OCI-LY7 (cell line): ENCODE data around the gene SAMD10. TPM values are rescaled to one million over a fixed set of nuclear protein-coding genes. Genes with fewer than 3 reads are reported as not detected.

Experiments used
- BruUV-seq: library from RNA; stranded (reverse); fragments of 400-500 nt; replicated peaks from 2 replicates; lab custom pipeline; 2021; lab: Mats Ljungman, UMichigan
- CTCF ChIA-PET: fragments of 300-600 bp; sonication (Branson Sonifier 250); formaldehyde crosslinking; loops from one replicate; lab custom pipeline; 2022; ENCODE audit warnings: antibody characterized with exemption; ENCODE audit not compliant: unreplicated experiment; lab: Charles Lee
- POLR2A ChIA-PET: fragments of 300-600 bp; sonication (Branson Sonifier 250); formaldehyde crosslinking; loops from one replicate; lab custom pipeline; 2022; ENCODE audit warnings: antibody characterized with exemption; lab: Charles Lee
- DNase-seq: peaks from one replicate; pipeline ENCODE4 v3.0.0-alpha.2; 2015; ENCODE audit warnings: low spot score
- H2AFZ ChIP-seq: fragments of 200-600 bp; sonication (generic), shearing (Covaris generic); 2 replicates; pipeline ENCODE4 v1.6.1; 2014; ENCODE audit warnings: mild to moderate bottlenecking, antibody characterized with exemption, low read length, moderate library complexity
- H3K27ac ChIP-seq: fragments of 200-600 bp; sonication (generic); 2 replicates; pipeline ENCODE4 v1.5.1; 2014; ENCODE audit warnings: mixed run types, low read depth, mild to moderate bottlenecking, moderate library complexity, low read length, inconsistent platforms; ENCODE audit not compliant: poor library complexity, severe bottlenecking
- H3K36me3 ChIP-seq: fragments of 200-600 bp; sonication (generic); 2 replicates; pipeline ENCODE4 v1.6.1; 2014; ENCODE audit warnings: mild to moderate bottlenecking, antibody characterized with exemption, low read length, moderate library complexity, mixed read lengths; ENCODE audit not compliant: insufficient read depth
- H3K4me1 ChIP-seq: fragments of 200-600 bp; sonication (generic); 2 replicates; pipeline ENCODE4 v1.5.1; 2014; ENCODE audit warnings: mild to moderate bottlenecking, low read length; ENCODE audit not compliant: insufficient read depth, poor library complexity, severe bottlenecking
- H3K4me2 ChIP-seq: fragments of 200-600 bp; sonication (generic); 2 replicates; pipeline ENCODE4 v1.6.1; 2014; ENCODE audit warnings: mild to moderate bottlenecking, low read length
- H3K4me3 ChIP-seq: fragments of 200-600 bp; sonication (generic); 2 replicates; pipeline ENCODE4 v1.5.1; 2014; ENCODE audit warnings: mild to moderate bottlenecking, low read depth, low read length; ENCODE audit not compliant: poor library complexity, severe bottlenecking
- H3K79me2 ChIP-seq: fragments of 200-600 bp; sonication (generic); 2 replicates; pipeline ENCODE4 v1.6.1; 2016; ENCODE audit warnings: low read depth, mild to moderate bottlenecking, low read length, moderate library complexity, mixed read lengths; ENCODE audit not compliant: insufficient read depth
- H3K9me2 ChIP-seq: fragments of 200-600 bp; sonication (generic); 2 replicates; pipeline ENCODE4 v1.6.1; 2016; ENCODE audit warnings: mild to moderate bottlenecking, low read length, mixed read lengths; ENCODE audit not compliant: insufficient read depth
- H3K9me3 ChIP-seq: fragments of 200-600 bp; sonication (generic); 2 replicates; pipeline ENCODE4 v1.6.1; 2014; ENCODE audit warnings: mild to moderate bottlenecking, mixed run types, low read length, mixed read lengths
- H4K20me1 ChIP-seq: fragments of 200-600 bp; sonication (generic); 2 replicates; pipeline ENCODE4 v1.6.1; 2014; ENCODE audit warnings: mild to moderate bottlenecking, antibody characterized with exemption, low read length, moderate library complexity, mixed read lengths; ENCODE audit not compliant: insufficient read depth
- CTCF ChIP-seq: fragments of 200-600 bp; sonication (generic); conservative IDR thresholded peaks from 2 replicates; pipeline ENCODE4 v1.5.1; 2014; ENCODE audit warnings: mild to moderate bottlenecking, antibody characterized with exemption, low read length, moderate library complexity, mixed read lengths
- EZH2phosphoT487 ChIP-seq: fragments of 200-600 bp; sonication (generic); IDR thresholded peaks from 2 replicates; pipeline ENCODE4 v1.6.1; 2018; ENCODE audit warnings: low read depth, borderline replicate concordance, mild to moderate bottlenecking, mixed run types, antibody characterized with exemption, low read length, moderate library complexity, mixed read lengths
- intact Hi-C: fragments of 100-400 bp; cut with micrococcal nuclease; formaldehyde crosslinking; loops from one replicate; pipeline ENCODE4 v1.10.0; 2022; ENCODE audit not compliant: unreplicated experiment
- total RNA-seq, 2 experiments: library from RNA; depleted of rRNA in 1 of 2; stranded (reverse); fragments of >200 nt in 1 of 2; shearing (Covaris generic) in 1 of 2; gene quantifications; 2 replicates each; pipeline ENCODE4 v1.2.3, GENCODE V29; 2014 to 2022

SAMD10 gene
- total RNA-seq, 2 experiments from 2014 or later: 11.9 to 12.0 TPM

GRCh38 chr20:63969838-63970713 lies 9.4 kb downstream of the SAMD10 start, which contains the start of gene ZNF512B:
ZNF512B (minus strand) TSS chr20:63969930; CDS start chr20:63967950, 1,980 bp downstream.
- BruUV-seq: no TSS peak
- Histone ChIP-seq H3K4me2 (peak within 1 kb of the TSS; percentile 79), H3K9me2 (no peaks in the 10 kb centered on the region), H4K20me1 (no peaks in the 10 kb centered on the region), H3K36me3 (0 out of 2 replicates have a peak, but pooled peaks cover under 1% of the 10 kb centered on the region), H3K79me2 (no peaks in the 10 kb centered on the region), H2AFZ (peak within 1 kb of the TSS; percentile 58; the same call in 1 of the 2 replicates), H3K27ac (peak within 1 kb of the TSS; percentile 1), H3K4me3 (peak within 1 kb of the TSS; percentile 72), H3K4me1 (peaks cover 22% of the 10 kb centered on the region), H3K9me3 (no peaks in the 10 kb centered on the region)
- DNase-seq: peak; percentile 64
- intact Hi-C loops: loop anchor here (5.0 to 10.0 kb wide), 2 partner anchors 103 to 345 kb away; partner anchors contain the start of genes GMEB2 and TPD52L2
- POLR2A ChIA-PET: no interaction called here
- CTCF ChIA-PET: no interaction called here
- TF ChIP-seq EZH2phosphoT487: no peak
- TF ChIP-seq CTCF: no peak

GRCh38 chr20:63968928-63969760 lies 10.3 kb downstream of the SAMD10 start:
- Histone ChIP-seq H3K79me2 (no peaks in the 10 kb centered on the region), H3K4me2 (peak overlapping the region; percentile 79), H3K36me3 (no peaks in the 10 kb centered on the region), H2AFZ (no peak overlapping the region), H3K9me3 (no peaks in the 10 kb centered on the region), H3K4me1 (peaks cover 22% of the 10 kb centered on the region), H4K20me1 (no peaks in the 10 kb centered on the region), H3K9me2 (no peaks in the 10 kb centered on the region), H3K27ac (peak overlapping the region; percentile 1), H3K4me3 (peak overlapping the region; percentile 72)
- TF ChIP-seq CTCF: no peak
- no peak for TF ChIP-seq EZH2phosphoT487
- no TSS peak for BruUV-seq
- ChIA-PET CTCF (no interaction called here), POLR2A (no interaction called here)
- intact Hi-C loops: no loop called here
- no peak for DNase-seq
